HepG2 (cell line): ENCODE measurements around the gene ETFB. TPM values are rescaled to one million over a fixed set of nuclear protein-coding genes. Genes with fewer than 3 reads are reported as not detected.

ENCODE experiments used
- AGO2 ChIP-seq: fragments of 200-400 bp; formaldehyde crosslinking; optimal IDR thresholded peaks from 2 replicates; pipeline ENCODE3; 2017; ENCODE audit warnings: mild to moderate bottlenecking, low read depth, low read length, moderate library complexity
- FLYWCH1 ChIP-seq: sonication (generic); formaldehyde crosslinking; IDR thresholded peaks from 2 replicates; pipeline ENCODE4 v1.8.1; 2023; ENCODE audit warnings: mild to moderate bottlenecking, missing genetic modification reagents
- SRSF9 ChIP-seq: fragments of 200-400 bp; formaldehyde crosslinking; IDR thresholded peaks from 2 replicates; pipeline ENCODE4 v1.6.1; 2018; ENCODE audit warnings: borderline replicate concordance, mild to moderate bottlenecking, low read depth, low read length; ENCODE audit not compliant: insufficient read depth, poor library complexity, severe bottlenecking
- ZBTB7A ChIP-seq: sonication (generic); formaldehyde crosslinking; IDR thresholded peaks from 2 replicates; pipeline ENCODE4 v1.8.0; 2022; ENCODE audit warnings: mild to moderate bottlenecking, missing genetic modification reagents
- ZNF788 ChIP-seq: sonication (generic); formaldehyde crosslinking; IDR thresholded peaks from 2 replicates; pipeline ENCODE4 v1.5.0; 2020; ENCODE audit warnings: mild to moderate bottlenecking, missing genetic modification reagents, borderline replicate concordance
- polyA plus RNA-seq, 8 experiments: library from polyadenylated mRNA; depleted of rRNA in 3 of 8; stranded (reverse) in 7 of 8; unstranded in 1 of 8; fragments of >200 nt; fragmentation: Illumina TruSeq in 4 of 8; extraction: Trizol in 4 of 8; gene quantifications; 2 replicates each; pipeline versions ENCODE4 v1.2.1 to v1.2.3, GENCODE V29; 2011 to 2016; ENCODE audit warnings: low read depth in 4 of 8, missing spikeins in 1 of 8, mixed read lengths in 1 of 8; ENCODE audit not compliant: insufficient read depth in 1 of 8
- total RNA-seq, 5 experiments: library from RNA; depleted of rRNA; stranded (reverse); fragments of >200 nt; fragmentation: Illumina TruSeq; extraction: Trizol; gene quantifications; 2 replicates each; pipeline ENCODE4 v1.2.3, GENCODE V29; 2016; ENCODE audit warnings: low read depth in 1 of 5
- TF ChIP-seq, protein P1 (sequence below): sonication (generic); formaldehyde crosslinking; IDR thresholded peaks from 2 replicates; pipeline ENCODE4 v1.5.0; 2020; ENCODE audit warnings: missing genetic modification reagents
- TF ChIP-seq, protein P2 (sequence below): sonication (generic); formaldehyde crosslinking; IDR thresholded peaks from 2 replicates; pipeline ENCODE4 v1.4.0; 2020; ENCODE audit warnings: missing genetic modification reagents
- TF ChIP-seq, protein P3 (sequence below), 2 experiments: sonication (generic) in 1 of 2; formaldehyde crosslinking in 1 of 2; IDR thresholded peaks; 2 replicates each; pipeline versions ENCODE4 v1.6.1 to v1.9.0; 2014 to 2022; ENCODE audit warnings: antibody characterized with exemption in 1 of 2, borderline replicate concordance in 1 of 2, inconsistent platforms in 1 of 2, low read depth in 1 of 2, missing genetic modification reagents in 1 of 2
- TF ChIP-seq, protein P4 (sequence below): sonication (generic); formaldehyde crosslinking; IDR thresholded peaks from 2 replicates; pipeline ENCODE4 v1.5.0; 2020; ENCODE audit warnings: missing genetic modification reagents
- TF ChIP-seq, protein P5 (sequence below): sonication (generic); formaldehyde crosslinking; IDR thresholded peaks from 2 replicates; pipeline ENCODE4 v1.9.0; 2021; ENCODE audit warnings: missing genetic modification reagents, borderline replicate concordance

Gene ETFB
- total and polyA plus RNA-seq, 2 of the 13 experiments (the other 11 are each of a cell fraction or from before 2014, with no cell fraction given), result 678 to 1,314 TPM

DNA sequence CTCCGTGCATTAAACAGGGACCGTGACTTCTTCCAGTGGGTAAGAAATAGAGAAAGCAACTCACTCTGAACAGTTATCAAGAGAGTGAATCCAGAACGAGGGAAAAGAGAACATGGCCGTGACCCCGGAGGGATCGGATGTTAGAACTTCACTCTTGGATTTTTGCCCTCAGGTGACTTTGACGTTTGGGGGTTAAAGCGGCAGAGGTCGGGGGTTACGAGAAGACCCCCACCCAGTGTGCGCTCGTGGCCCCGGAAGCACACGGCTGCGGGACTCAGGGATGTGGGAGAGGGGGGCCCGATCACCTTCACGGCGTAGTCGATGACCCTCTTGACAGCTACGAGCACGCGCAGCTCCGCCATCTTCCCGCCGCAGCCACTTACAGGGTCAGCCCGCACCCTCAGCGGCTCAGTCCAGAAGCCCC lies at the start of gene ETFB (continued):
- TF ChIP-seq, protein P1, sequence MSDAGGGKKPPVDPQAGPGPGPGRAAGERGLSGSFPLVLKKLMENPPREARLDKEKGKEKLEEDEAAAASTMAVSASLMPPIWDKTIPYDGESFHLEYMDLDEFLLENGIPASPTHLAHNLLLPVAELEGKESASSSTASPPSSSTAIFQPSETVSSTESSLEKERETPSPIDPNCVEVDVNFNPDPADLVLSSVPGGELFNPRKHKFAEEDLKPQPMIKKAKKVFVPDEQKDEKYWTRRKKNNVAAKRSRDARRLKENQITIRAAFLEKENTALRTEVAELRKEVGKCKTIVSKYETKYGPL, result 0 out of 2 replicates have a peak, but pooled peaks have one; percentile 30
- no peak for TF ChIP-seq SRSF9
- no peak for TF ChIP-seq ZNF788
- TF ChIP-seq, protein P2, sequence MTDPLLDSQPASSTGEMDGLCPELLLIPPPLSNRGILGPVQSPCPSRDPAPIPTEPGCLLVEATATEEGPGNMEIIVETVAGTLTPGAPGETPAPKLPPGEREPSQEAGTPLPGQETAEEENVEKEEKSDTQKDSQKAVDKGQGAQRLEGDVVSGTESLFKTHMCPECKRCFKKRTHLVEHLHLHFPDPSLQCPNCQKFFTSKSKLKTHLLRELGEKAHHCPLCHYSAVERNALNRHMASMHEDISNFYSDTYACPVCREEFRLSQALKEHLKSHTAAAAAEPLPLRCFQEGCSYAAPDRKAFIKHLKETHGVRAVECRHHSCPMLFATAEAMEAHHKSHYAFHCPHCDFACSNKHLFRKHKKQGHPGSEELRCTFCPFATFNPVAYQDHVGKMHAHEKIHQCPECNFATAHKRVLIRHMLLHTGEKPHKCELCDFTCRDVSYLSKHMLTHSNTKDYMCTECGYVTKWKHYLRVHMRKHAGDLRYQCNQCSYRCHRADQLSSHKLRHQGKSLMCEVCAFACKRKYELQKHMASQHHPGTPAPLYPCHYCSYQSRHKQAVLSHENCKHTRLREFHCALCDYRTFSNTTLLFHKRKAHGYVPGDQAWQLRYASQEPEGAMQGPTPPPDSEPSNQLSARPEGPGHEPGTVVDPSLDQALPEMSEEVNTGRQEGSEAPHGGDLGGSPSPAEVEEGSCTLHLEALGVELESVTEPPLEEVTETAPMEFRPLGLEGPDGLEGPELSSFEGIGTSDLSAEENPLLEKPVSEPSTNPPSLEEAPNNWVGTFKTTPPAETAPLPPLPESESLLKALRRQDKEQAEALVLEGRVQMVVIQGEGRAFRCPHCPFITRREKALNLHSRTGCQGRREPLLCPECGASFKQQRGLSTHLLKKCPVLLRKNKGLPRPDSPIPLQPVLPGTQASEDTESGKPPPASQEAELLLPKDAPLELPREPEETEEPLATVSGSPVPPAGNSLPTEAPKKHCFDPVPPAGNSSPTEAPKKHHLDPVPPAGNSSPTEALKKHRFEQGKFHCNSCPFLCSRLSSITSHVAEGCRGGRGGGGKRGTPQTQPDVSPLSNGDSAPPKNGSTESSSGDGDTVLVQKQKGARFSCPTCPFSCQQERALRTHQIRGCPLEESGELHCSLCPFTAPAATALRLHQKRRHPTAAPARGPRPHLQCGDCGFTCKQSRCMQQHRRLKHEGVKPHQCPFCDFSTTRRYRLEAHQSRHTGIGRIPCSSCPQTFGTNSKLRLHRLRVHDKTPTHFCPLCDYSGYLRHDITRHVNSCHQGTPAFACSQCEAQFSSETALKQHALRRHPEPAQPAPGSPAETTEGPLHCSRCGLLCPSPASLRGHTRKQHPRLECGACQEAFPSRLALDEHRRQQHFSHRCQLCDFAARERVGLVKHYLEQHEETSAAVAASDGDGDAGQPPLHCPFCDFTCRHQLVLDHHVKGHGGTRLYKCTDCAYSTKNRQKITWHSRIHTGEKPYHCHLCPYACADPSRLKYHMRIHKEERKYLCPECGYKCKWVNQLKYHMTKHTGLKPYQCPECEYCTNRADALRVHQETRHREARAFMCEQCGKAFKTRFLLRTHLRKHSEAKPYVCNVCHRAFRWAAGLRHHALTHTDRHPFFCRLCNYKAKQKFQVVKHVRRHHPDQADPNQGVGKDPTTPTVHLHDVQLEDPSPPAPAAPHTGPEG, result peak; percentile 75; the same call in 1 of the 2 replicates
- TF ChIP-seq, protein P3, sequence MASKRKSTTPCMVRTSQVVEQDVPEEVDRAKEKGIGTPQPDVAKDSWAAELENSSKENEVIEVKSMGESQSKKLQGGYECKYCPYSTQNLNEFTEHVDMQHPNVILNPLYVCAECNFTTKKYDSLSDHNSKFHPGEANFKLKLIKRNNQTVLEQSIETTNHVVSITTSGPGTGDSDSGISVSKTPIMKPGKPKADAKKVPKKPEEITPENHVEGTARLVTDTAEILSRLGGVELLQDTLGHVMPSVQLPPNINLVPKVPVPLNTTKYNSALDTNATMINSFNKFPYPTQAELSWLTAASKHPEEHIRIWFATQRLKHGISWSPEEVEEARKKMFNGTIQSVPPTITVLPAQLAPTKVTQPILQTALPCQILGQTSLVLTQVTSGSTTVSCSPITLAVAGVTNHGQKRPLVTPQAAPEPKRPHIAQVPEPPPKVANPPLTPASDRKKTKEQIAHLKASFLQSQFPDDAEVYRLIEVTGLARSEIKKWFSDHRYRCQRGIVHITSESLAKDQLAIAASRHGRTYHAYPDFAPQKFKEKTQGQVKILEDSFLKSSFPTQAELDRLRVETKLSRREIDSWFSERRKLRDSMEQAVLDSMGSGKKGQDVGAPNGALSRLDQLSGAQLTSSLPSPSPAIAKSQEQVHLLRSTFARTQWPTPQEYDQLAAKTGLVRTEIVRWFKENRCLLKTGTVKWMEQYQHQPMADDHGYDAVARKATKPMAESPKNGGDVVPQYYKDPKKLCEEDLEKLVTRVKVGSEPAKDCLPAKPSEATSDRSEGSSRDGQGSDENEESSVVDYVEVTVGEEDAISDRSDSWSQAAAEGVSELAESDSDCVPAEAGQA (IDR thresholded peaks at IDR 0.05; ENCODE audit: low read depth), result no peak
- TF ChIP-seq, protein P3 (CRISPR knock-in tag; IDR thresholded peaks at IDR 0.05; ENCODE audit: borderline replicate concordance), result 0 out of 2 replicates have a peak, but pooled peaks have one; percentile 1
- peak; percentile 25 for TF ChIP-seq AGO2
- TF ChIP-seq FLYWCH1 (CRISPR knock-in tag), result 0 out of 2 replicates have a peak, but pooled peaks have one; percentile 53
- peak; percentile 18; the same call in 1 of the 2 replicates for TF ChIP-seq ZBTB7A (CRISPR knock-in tag)
- TF ChIP-seq, protein P4, sequence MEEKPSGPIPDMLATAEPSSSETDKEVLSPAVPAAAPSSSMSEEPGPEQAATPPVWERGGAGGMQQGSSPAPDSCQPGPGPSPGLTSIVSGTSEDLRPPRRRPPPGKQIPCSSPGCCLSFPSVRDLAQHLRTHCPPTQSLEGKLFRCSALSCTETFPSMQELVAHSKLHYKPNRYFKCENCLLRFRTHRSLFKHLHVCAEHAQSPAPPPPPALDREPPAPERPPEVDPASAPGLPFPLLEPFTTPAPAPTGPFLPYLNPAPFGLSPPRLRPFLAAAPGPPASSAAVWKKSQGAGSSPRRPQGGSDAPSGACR (CRISPR knock-in tag), result no peak
- TF ChIP-seq, protein P5, sequence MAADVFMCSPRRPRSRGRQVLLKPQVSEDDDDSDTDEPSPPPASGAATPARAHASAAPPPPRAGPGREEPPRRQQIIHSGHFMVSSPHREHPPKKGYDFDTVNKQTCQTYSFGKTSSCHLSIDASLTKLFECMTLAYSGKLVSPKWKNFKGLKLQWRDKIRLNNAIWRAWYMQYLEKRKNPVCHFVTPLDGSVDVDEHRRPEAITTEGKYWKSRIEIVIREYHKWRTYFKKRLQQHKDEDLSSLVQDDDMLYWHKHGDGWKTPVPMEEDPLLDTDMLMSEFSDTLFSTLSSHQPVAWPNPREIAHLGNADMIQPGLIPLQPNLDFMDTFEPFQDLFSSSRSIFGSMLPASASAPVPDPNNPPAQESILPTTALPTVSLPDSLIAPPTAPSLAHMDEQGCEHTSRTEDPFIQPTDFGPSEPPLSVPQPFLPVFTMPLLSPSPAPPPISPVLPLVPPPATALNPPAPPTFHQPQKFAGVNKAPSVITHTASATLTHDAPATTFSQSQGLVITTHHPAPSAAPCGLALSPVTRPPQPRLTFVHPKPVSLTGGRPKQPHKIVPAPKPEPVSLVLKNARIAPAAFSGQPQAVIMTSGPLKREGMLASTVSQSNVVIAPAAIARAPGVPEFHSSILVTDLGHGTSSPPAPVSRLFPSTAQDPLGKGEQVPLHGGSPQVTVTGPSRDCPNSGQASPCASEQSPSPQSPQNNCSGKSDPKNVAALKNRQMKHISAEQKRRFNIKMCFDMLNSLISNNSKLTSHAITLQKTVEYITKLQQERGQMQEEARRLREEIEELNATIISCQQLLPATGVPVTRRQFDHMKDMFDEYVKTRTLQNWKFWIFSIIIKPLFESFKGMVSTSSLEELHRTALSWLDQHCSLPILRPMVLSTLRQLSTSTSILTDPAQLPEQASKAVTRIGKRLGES (CRISPR knock-in tag), result peak; percentile 59; the same call in 1 of the 2 replicates
